Spleen (tissue), 11 donors: ENCODE measurements around the gene NYAP2. TPM values are rescaled to one million over a fixed set of nuclear protein-coding genes. Genes with fewer than 3 reads are reported as not detected.

Source experiments
- DNase-seq: peaks from one replicate; pipeline ENCODE4 v3.0.0-alpha.2; 2020
- H3K27ac ChIP-seq, 8 donors: fragments of 200-600 bp; sonication (generic) in 7 of 8; 1 replicate in 4 of 8; 2 replicates in 4 of 8; pipeline versions ENCODE4 v1.5.0 to v1.8.0; 2016 to 2021; ENCODE audit warnings: inconsistent platforms in 4 of 8, mild to moderate bottlenecking in 4 of 8, moderate library complexity in 1 of 8
- H3K27me3 ChIP-seq, 7 donors: fragments of 200-600 bp; sonication (generic) in 6 of 7; replicated peaks in 1 of 7; 1 replicate in 4 of 7; 2 replicates in 3 of 7; pipeline versions ENCODE4 v1.5.0 to v1.8.0; 2016 to 2021; ENCODE audit warnings: inconsistent platforms in 3 of 7, mild to moderate bottlenecking in 1 of 7
- H3K36me3 ChIP-seq, 6 donors: fragments of 200-600 bp; sonication (generic) in 5 of 6; 1 replicate in 4 of 6; 2 replicates in 2 of 6; pipeline versions ENCODE4 v1.5.0 to v1.8.0; 2016 to 2021; ENCODE audit warnings: inconsistent platforms in 2 of 6
- H3K4me1 ChIP-seq, 6 donors: fragments of 200-600 bp; sonication (generic) in 5 of 6; 1 replicate in 3 of 6; 2 replicates in 3 of 6; pipeline versions ENCODE4 v1.5.0 to v1.8.0; 2016 to 2021; ENCODE audit warnings: inconsistent platforms in 3 of 6
- H3K4me3 ChIP-seq, 8 donors: fragments of 200-600 bp; sonication (generic) in 7 of 8; 1 replicate in 4 of 8; 2 replicates in 4 of 8; pipeline versions ENCODE4 v1.5.0 to v1.8.0; 2016 to 2021; ENCODE audit warnings: inconsistent platforms in 4 of 8, mild to moderate bottlenecking in 4 of 8, moderate library complexity in 2 of 8
- H3K9me3 ChIP-seq, 8 donors: fragments of 200-600 bp; sonication (generic) in 7 of 8; 1 replicate in 4 of 8; 2 replicates in 4 of 8; pipeline versions ENCODE4 v1.5.0 to v1.8.0; 2016 to 2021; ENCODE audit warnings: inconsistent platforms in 4 of 8
- CTCF ChIP-seq, 11 experiments: fragments of 200-600 bp in 7 of 11; fragments of 450-650 bp in 4 of 11; sonication (generic) in 4 of 11; IDR thresholded peaks in 8 of 11; conservative IDR thresholded peaks in 3 of 11; 1 replicate in 7 of 11; 2 replicates in 4 of 11; pipeline versions ENCODE4 v1.4.0 to v1.8.0; 2016 to 2021; ENCODE audit warnings: antibody characterized with exemption in 11 of 11, inconsistent platforms in 4 of 11, mild to moderate bottlenecking in 1 of 11
- POLR2A ChIP-seq, 3 donors: fragments of 450-650 bp; IDR thresholded peaks; one replicate each; pipeline ENCODE4 v1.5.1; 2017; ENCODE audit warnings: antibody characterized with exemption in 3 of 3, mild to moderate bottlenecking in 1 of 3
- POLR2AphosphoS5 ChIP-seq, 3 donors: sonication (generic); formaldehyde crosslinking; IDR thresholded peaks; one replicate each; pipeline ENCODE4 v1.5.1; 2017; ENCODE audit warnings: antibody characterized with exemption in 3 of 3
- WGBS, 5 donors: extraction: QIAGEN DNeasy Blood & Tissue Kit in 3 of 5; methylation state at CpG; one replicate each; pipeline versions ENCODE4 v1.1.5 to v1.1.7; 2013 to 2018; 5-methylcytosine and 5-hydroxymethylcytosine counted together
- intact Hi-C: fragments of 100-400 bp; cut with DNase I; formaldehyde crosslinking; loops from one replicate; pipeline ENCODE4 v1.15.0; 2023; ENCODE audit warnings: low total_unique reads
- polyA plus RNA-seq, 3 donors: library from polyadenylated mRNA; stranded (reverse); fragments of 200-250 nt; gene quantifications; one replicate each; pipeline ENCODE4 v1.2.1, GENCODE V29; 2013
- total RNA-seq, 7 donors: library from RNA; depleted of rRNA in 3 of 7; stranded (reverse); fragments of >200 nt in 3 of 7; fragmentation: NEBNext Ultra II Directional in 4 of 7; extraction: Animal tissue kit (Norgen Biotek cat#: 25700) in 4 of 7; gene quantifications; one replicate each; pipeline versions ENCODE4 v1.1.0 to v1.2.1, GENCODE V29; 2016 to 2021
- donor health status: healthy with polysubstance abuse.
- donor health status: DM: no; HTN: no; CAD: no; lungs with moderate emphysema.
- donor health status: DM: no; HTN: no; CAD: no.
- donor health status: Bipolar disorder and iron deficiency.
- donor health status: healthy.
- donor health status: DM: no; HTN: no; CAD: no.
- donor health status: DM: yes; HTN: yes; CAD: no.

NYAP2 gene
- total and polyA plus RNA-seq, 10 donors: 0.06 to 0.33 (median 0.16) TPM; not detected in 1

GRCh38 chr2:225534697-225535096, 135.2 kb downstream of the NYAP2 start:
- no peak overlapping the region for H3K27ac ChIP-seq
- no peaks in the 10 kb centered on the region for H3K36me3 ChIP-seq
- peaks cover 0 to 6% (median 0%) of the 10 kb centered on the region in 8 donors for H3K9me3 ChIP-seq
- DNase-seq: no peak
- no peaks in the 10 kb centered on the region for H3K4me1 ChIP-seq
- no peak for TF ChIP-seq CTCF (IDR thresholded peaks at IDR 0.05 in 8 of 11, conservative IDR thresholded peaks at IDR 0.05 in 3 of 11)
- no peak for TF ChIP-seq POLR2AphosphoS5 (IDR thresholded peaks at IDR 0.05)
- H3K4me3 ChIP-seq: no peak overlapping the region
- WGBS, 5 donors: 88 to 94% (median 92%) methylated on average over 4 of the region's 4 CpGs
- intact Hi-C loops: no loop called here
- H3K27me3 ChIP-seq: no peaks in the 10 kb centered on the region

- Histone ChIP-seq H3K4me3 (no peak overlapping the region), H3K36me3 (no peaks in the 10 kb centered on the region), H3K4me1 (no peaks in the 10 kb centered on the region), H3K27me3 (no peaks in the 10 kb centered on the region), H3K27ac (no peak overlapping the region), H3K9me3 (peaks cover 0 to 10% (median 0%) of the 10 kb centered on the region in 8 donors)
- DNase-seq: no peak
- 88 to 95% (median 91%) methylated on average over 2 of the region's 2 CpGs for WGBS, 5 donors
- intact Hi-C loops: no loop called here
- no peak for TF ChIP-seq CTCF (IDR thresholded peaks at IDR 0.05 in 8 of 11, conservative IDR thresholded peaks at IDR 0.05 in 3 of 11)
- TF ChIP-seq POLR2AphosphoS5 (IDR thresholded peaks at IDR 0.05): no peak
- no peak for TF ChIP-seq POLR2A (IDR thresholded peaks at IDR 0.05)
These were observed 136.5 kb downstream of the NYAP2 start for GRCh38 chr2:225536036-225536435.

DNA sequence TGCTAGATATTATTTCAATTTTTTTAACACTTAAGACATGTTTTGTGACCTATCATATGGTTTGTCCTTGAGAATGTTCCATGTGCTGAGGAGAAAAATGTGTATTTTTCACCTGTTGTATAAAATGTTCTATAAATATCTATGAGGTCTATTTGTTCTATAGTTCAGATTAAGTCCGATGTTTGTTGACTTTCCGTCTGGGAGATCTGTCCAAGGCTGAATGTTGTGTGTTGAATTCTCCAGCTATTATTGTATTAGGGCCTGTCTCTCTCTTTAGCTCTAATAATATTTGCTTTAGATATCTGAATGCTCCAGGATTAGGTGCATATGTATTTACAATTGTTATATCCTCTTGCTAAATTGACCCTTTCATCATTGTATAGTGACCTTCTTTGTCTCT, 144.1 kb downstream of the NYAP2 start:
- peaks cover 0 to 7% (median 0%) of the 10 kb centered on the region in 7 donors for H3K27me3 ChIP-seq
- TF ChIP-seq CTCF (IDR thresholded peaks at IDR 0.05 in 8 of 11, conservative IDR thresholded peaks at IDR 0.05 in 3 of 11) (no peak), POLR2A (IDR thresholded peaks at IDR 0.05) (no peak), POLR2AphosphoS5 (IDR thresholded peaks at IDR 0.05) (no peak)
- H3K4me3 ChIP-seq: no peak overlapping the region
- intact Hi-C loops: no loop called here
- peaks cover 0 to 10% (median 0%) of the 10 kb centered on the region in 8 donors for H3K9me3 ChIP-seq
- DNase-seq: no peak
- no peaks in the 10 kb centered on the region for H3K36me3 ChIP-seq
- no peaks in the 10 kb centered on the region for H3K4me1 ChIP-seq
- H3K27ac ChIP-seq: no peak overlapping the region
- 92 to 98% (median 95%) methylated on average over 2 of the region's 2 CpGs for WGBS, 5 donors

DNA sequence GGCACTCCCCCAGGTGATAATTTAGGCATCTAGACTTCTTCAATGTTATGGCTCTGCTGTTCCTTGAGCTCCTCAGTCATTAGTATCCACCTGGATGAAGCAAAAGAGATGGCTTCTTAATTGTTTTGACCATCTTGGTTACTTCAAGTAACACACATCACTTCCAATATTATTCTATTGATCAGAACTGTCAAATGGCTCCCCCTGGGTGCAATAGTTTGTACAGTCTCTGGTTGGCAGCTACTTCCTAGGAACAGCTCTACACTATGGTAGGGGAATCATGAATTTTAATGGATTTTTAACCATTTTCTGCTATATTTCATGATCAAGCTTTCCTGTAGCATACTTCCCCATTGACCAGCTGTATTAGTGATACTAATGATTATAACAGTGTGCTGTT, 157.0 kb downstream of the NYAP2 start:
- H3K36me3 ChIP-seq: no peaks in the 10 kb centered on the region
- H3K4me3 ChIP-seq: no peak overlapping the region
- H3K4me1 ChIP-seq: no peaks in the 10 kb centered on the region
- H3K27me3 ChIP-seq: peaks cover 0 to 10% (median 0%) of the 10 kb centered on the region in 7 donors
- no peaks in the 10 kb centered on the region for H3K9me3 ChIP-seq
- no peak overlapping the region for H3K27ac ChIP-seq
- intact Hi-C loops: no loop called here
- TF ChIP-seq CTCF (IDR thresholded peaks at IDR 0.05 in 8 of 11, conservative IDR thresholded peaks at IDR 0.05 in 3 of 11) (no peak), POLR2A (IDR thresholded peaks at IDR 0.05) (no peak), POLR2AphosphoS5 (IDR thresholded peaks at IDR 0.05) (no peak)
- DNase-seq: no peak
